Endothelial cell of umbilical vein (primary cell): ENCODE results near the gene THSD7B.
"Not testable (repeated sequence)": the region's sequence is repeated elsewhere in the genome, so short reads cannot be mapped to it uniquely, and the experiment has no call there.

Experiments used
- CTCF ChIP-seq, 2 donors: IDR thresholded peaks; 1 replicate in 1 of 2; 2 replicates in 1 of 2; pipeline ENCODE4 v1.5.1; 2011; ENCODE audit warnings: low read length in 2 of 2, mild to moderate bottlenecking in 2 of 2, moderate library complexity in 2 of 2, control low read depth in 1 of 2, inconsistent platforms in 1 of 2, low read depth in 1 of 2; ENCODE audit not compliant: insufficient read depth in 1 of 2; ENCODE audit errors: extremely low read depth in 1 of 2
- EZH2 ChIP-seq: IDR thresholded peaks from 2 replicates; pipeline ENCODE4 v1.6.1; 2012; ENCODE audit warnings: borderline replicate concordance, low read depth, mild to moderate bottlenecking, moderate library complexity, low read length, inconsistent platforms; ENCODE audit not compliant: severe bottlenecking
- POLR2A ChIP-seq: IDR thresholded peaks from 2 replicates; pipeline ENCODE4 v1.6.1; 2012; ENCODE audit warnings: low read depth, mild to moderate bottlenecking, control low read depth, low read length

- TF ChIP-seq CTCF (IDR thresholded peaks at IDR 0.05; ENCODE audit: extremely low read depth in 1 of 2, insufficient read depth in 1 of 2, low read depth in 1 of 2, low read length in 2 of 2); EZH2; POLR2A: not testable (repeated sequence)
Measured at GRCh38 chr2:137331562-137331961, 566.2 kb downstream of the THSD7B start.
